Body of pancreas (tissue), 4 donors: ENCODE data around the gene CIB2. TPM values are rescaled to one million over a fixed set of nuclear protein-coding genes. Genes with fewer than 3 reads are reported as not detected.

Source experiments
- ATAC-seq: fragments of 150-250 bp; one replicate; pipeline ENCODE4 v1.9.1; 2016
- DNase-seq, 4 donors: peaks; one replicate each; pipeline ENCODE4 v3.0.0-alpha.2; 2019
- H3K27ac ChIP-seq, 4 donors: fragments of 200-600 bp; sonication (generic); 1 replicate in 3 of 4; 2 replicates in 1 of 4; pipeline versions ENCODE4 v1.5.1 to v1.6.1; 2016 to 2019; ENCODE audit warnings: mild to moderate bottlenecking in 1 of 4, mixed read lengths in 1 of 4, moderate library complexity in 1 of 4
- H3K27me3 ChIP-seq, 2 donors: fragments of 200-600 bp; sonication (generic); one replicate each; pipeline ENCODE4 v1.6.0; 2016; ENCODE audit warnings: mild to moderate bottlenecking in 1 of 2
- H3K36me3 ChIP-seq, 2 donors: fragments of 200-600 bp; sonication (generic); replicated peaks in 1 of 2; 2 replicates each; pipeline ENCODE4 v1.5.1; 2016; ENCODE audit warnings: low read depth in 2 of 2; ENCODE audit not compliant: insufficient read depth in 1 of 2
- H3K4me1 ChIP-seq: fragments of 200-600 bp; sonication (generic); one replicate; pipeline ENCODE4 v1.6.0; 2016
- H3K4me3 ChIP-seq, 2 donors: fragments of 200-600 bp; sonication (generic); 1 replicate in 1 of 2; 2 replicates in 1 of 2; pipeline ENCODE4 v1.5.1; 2016 to 2019
- H3K9me3 ChIP-seq, 3 donors: fragments of 200-600 bp; sonication (generic); 1 replicate in 2 of 3; 2 replicates in 1 of 3; pipeline ENCODE4 v1.5.1; 2016
- POLR2A ChIP-seq, 3 donors: fragments of 450-650 bp; IDR thresholded peaks; one replicate each; pipeline ENCODE4 v1.6.1; 2016; ENCODE audit warnings: antibody characterized with exemption in 3 of 3, mild to moderate bottlenecking in 2 of 3
- WGBS, 2 donors: methylation state at CpG; one replicate each; pipeline ENCODE4 v1.1.5; 2017; 5-methylcytosine and 5-hydroxymethylcytosine counted together
- intact Hi-C: fragments of 100-400 bp; cut with DNase I; formaldehyde crosslinking; loops from one replicate; pipeline ENCODE4 v1.15.1; 2023
- total RNA-seq, 2 donors: library from RNA; depleted of rRNA; stranded (reverse); fragments of >200 nt; gene quantifications; one replicate each; pipeline ENCODE4 v1.1.0, GENCODE V29; 2016
- TF ChIP-seq, protein P1 (sequence below), 7 experiments: fragments of 450-650 bp in 4 of 7; fragments of 200-600 bp in 3 of 7; sonication (generic) in 3 of 7; IDR thresholded peaks; one replicate each; pipeline ENCODE4 v1.5.1; 2016 to 2019; ENCODE audit warnings: antibody characterized with exemption in 7 of 7

The CIB2 gene
- total RNA-seq, 2 donors from 2014 or later, result 3.4 to 6.9 TPM

DNA sequence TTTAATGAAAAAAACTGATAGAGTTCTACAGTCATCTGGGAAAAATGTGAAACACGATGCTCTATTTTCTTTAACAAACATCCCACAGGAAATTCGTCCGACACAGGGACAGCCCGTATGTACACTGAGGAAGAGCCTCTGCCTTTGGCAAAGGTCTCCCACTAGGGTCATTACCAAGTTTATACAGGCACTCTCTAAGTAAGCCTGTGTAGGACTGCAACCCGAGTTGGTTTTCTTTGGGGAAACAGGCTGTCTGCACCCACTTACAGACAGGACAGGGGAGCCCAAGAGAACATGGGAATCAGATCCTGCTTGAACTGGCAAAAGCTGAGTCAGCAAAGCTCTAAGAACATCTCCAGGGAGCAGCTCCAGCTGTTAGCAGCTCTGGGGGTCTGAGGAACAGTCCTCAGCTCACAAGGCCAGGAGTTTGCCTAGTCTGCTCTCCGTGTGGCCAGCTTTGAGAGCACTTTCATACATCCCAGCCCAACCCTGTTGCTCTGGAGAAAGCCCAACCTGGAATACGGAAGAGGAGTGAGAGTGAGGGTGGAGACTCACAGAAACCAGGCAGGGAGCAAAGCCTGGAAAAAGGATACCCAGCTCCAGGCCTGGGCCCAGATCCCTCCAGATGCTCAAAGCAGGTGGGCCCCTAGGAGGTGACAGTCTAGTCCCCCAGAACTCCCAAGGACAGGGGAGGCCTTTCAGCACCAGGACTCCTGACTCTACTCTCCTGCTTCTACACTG is 55.6 kb downstream of the CIB2 start:
- Histone ChIP-seq H3K36me3 (no peaks in the 10 kb centered on the region), H3K9me3 (no peaks in the 10 kb centered on the region), H3K27ac (peak overlapping the region; percentile 82 to 92 (median 91)), H3K4me1 (peaks cover 50% of the 10 kb centered on the region), H3K27me3 (no peaks in the 10 kb centered on the region), H3K4me3 (peak overlapping the region in 1 of 2 donors; percentile 41)
- DNase-seq (peak; percentile 69 to 85 (median 77)), ATAC-seq (peak; percentile 79)
- 10% methylated on average over 7 of the region's 7 CpGs for WGBS, 2 donors
- peak; percentile 37 to 66 (median 56) for TF ChIP-seq POLR2A (IDR thresholded peaks at IDR 0.05)
- TF ChIP-seq, protein P1, sequence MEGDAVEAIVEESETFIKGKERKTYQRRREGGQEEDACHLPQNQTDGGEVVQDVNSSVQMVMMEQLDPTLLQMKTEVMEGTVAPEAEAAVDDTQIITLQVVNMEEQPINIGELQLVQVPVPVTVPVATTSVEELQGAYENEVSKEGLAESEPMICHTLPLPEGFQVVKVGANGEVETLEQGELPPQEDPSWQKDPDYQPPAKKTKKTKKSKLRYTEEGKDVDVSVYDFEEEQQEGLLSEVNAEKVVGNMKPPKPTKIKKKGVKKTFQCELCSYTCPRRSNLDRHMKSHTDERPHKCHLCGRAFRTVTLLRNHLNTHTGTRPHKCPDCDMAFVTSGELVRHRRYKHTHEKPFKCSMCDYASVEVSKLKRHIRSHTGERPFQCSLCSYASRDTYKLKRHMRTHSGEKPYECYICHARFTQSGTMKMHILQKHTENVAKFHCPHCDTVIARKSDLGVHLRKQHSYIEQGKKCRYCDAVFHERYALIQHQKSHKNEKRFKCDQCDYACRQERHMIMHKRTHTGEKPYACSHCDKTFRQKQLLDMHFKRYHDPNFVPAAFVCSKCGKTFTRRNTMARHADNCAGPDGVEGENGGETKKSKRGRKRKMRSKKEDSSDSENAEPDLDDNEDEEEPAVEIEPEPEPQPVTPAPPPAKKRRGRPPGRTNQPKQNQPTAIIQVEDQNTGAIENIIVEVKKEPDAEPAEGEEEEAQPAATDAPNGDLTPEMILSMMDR (IDR thresholded peaks at IDR 0.05), result peak in 2 of 7 experiments; percentile 1 to 4
- intact Hi-C loops, result no loop called here

DNA sequence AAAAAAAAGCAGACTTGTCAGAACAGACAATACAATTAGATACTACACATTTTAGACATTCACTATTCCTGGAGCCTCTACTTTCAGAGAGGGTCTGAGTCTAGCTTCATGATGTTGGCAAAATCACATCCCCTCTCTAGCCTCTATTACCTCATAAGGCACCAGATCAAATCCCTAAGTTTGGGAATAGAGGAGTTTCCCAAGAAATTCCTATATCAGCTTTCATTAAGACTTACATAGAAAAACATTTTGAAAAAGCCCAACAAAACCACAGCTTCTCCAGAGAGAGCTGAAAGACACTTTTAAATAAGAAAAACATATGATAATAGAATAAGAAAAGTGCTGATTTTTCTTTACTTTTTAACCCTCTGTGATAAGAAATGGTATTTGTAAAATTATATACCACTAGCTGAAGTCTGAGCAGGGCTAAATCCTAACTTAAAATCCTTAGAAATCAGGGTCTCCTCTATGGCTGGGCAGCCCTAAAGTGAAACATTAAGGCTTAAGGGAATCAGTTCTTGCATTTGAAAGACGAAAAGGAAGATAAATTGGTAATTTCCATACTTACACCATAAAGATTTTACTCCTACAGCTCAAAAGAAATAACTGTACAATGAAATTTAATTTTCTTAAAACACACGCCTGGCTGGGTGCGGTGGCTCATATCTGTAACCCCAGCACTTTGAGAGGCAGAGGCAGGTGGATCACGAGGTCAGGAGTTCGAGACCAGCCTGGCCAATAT is 58.0 kb downstream of the CIB2 start:
- no peak overlapping the region for H3K4me3 ChIP-seq
- TF ChIP-seq POLR2A (IDR thresholded peaks at IDR 0.05), result no peak
- TF ChIP-seq, protein P1 (IDR thresholded peaks at IDR 0.05), result no peak
- no peaks in the 10 kb centered on the region for H3K36me3 ChIP-seq
- no peaks in the 10 kb centered on the region for H3K9me3 ChIP-seq
- peaks cover 74% of the 10 kb centered on the region for H3K4me1 ChIP-seq
- ATAC-seq (no peak), DNase-seq (no peak)
- peak overlapping the region in 1 of 4 donors; percentile 44 for H3K27ac ChIP-seq
- 89 to 91% methylated on average over 5 of the region's 5 CpGs for WGBS, 2 donors
- no peaks in the 10 kb centered on the region for H3K27me3 ChIP-seq
- intact Hi-C loops, result no loop called here

DNA sequence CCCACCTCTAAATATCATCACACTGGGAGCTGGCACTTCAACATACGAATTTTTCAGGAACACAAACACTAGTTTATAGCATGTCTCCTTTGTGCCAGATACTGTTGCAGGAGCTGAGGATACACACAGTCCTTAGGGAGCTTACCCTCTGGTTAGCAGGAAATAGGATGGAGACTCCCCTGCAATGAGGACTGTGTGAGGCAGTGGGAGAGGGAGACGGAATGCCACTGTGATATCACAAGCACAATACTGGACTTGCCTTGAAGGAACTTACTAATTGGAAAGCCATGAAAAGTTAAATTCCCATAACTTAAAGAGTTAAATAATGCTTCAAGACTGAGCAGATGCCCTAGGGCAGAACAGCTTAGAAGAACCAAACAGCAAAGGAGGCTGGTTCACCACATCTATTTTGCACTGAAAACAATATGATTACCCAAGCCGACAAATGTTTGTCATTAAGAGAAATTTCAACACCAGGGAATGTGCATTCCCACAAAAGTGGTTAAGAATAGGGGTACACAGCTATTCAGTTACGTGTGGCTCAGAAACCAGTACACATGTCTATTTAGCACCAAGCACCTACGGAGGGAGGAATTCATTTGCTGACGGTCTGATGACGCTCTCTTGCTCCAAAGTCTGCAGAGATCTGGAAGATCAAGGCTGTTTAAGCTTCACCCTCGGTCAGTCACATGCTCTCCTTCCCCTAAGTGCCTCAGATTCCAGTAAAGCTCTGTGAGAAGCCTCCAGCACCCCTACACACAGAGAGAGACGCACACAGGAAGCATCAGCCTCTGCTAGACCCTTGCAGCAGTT is 59.0 kb downstream of the CIB2 start:
- peak in 1 of 4 donors; percentile 52 for DNase-seq
- intact Hi-C loops, result no loop called here
- Histone ChIP-seq H3K4me1 (peaks cover 78% of the 10 kb centered on the region), H3K27ac (peak overlapping the region in 3 of 4 donors; percentile 8 to 44 (median 32)), H3K4me3 (no peak overlapping the region), H3K9me3 (no peaks in the 10 kb centered on the region), H3K27me3 (no peaks in the 10 kb centered on the region), H3K36me3 (no peaks in the 10 kb centered on the region)
- ATAC-seq, result no peak
- WGBS, 2 donors, result 54 to 64% methylated on average over 9 of the region's 9 CpGs
- peak in 1 of 3 donors; percentile 48 for TF ChIP-seq POLR2A (IDR thresholded peaks at IDR 0.05)
- TF ChIP-seq, protein P1 (IDR thresholded peaks at IDR 0.05), result no peak

DNA sequence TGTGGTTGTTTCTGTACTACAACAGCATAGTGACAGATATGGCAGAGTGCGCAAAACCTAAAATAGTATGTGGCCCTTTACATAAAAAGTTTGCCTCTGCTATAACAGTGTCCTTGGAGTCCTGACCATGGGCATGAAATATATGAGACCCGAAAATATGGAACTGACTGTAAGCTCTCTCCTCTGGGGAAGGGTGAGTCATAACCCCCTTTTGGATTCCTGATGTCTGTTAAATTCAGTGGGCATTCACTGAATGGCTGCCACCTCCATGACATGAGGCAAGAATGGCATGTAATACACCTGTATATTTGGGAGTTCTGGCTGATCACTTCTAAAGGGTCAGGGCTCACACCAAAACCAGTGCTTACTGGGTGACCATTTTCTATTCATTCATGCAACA is 59.9 kb downstream of the CIB2 start:
- no peak overlapping the region for H3K4me3 ChIP-seq
- 34 to 94% methylated on average over 2 of the region's 2 CpGs for WGBS, 2 donors
- DNase-seq (no peak), ATAC-seq (no peak)
- H3K9me3 ChIP-seq, result no peaks in the 10 kb centered on the region
- no peak overlapping the region for H3K27ac ChIP-seq
- intact Hi-C loops, result no loop called here
- H3K27me3 ChIP-seq, result no peaks in the 10 kb centered on the region
- TF ChIP-seq, protein P1 (IDR thresholded peaks at IDR 0.05), result no peak
- TF ChIP-seq POLR2A (IDR thresholded peaks at IDR 0.05), result no peak
- H3K36me3 ChIP-seq, result no peaks in the 10 kb centered on the region
- H3K4me1 ChIP-seq, result peaks cover 82% of the 10 kb centered on the region
